Measurements from ENCODE around the gene GRIP1. TPM values are rescaled to one million over a fixed set of nuclear protein-coding genes. Genes with fewer than 3 reads are reported as not detected.

The GRIP1 gene
- total and polyA plus RNA-seq, 2 of the 4 experiments (the other 2 are of a cell fraction), result under 0.01 to 0.07 TPM

GRCh38 chr12:66461331-66461730, 217.5 kb downstream of the GRIP1 start:
- no peaks in the 10 kb centered on the region for H3K36me3 ChIP-seq (ENCODE audit: control insufficient read depth, insufficient read depth, low read length)
- no peaks in the 10 kb centered on the region for H3K9me3 ChIP-seq (ENCODE audit: control insufficient read depth, insufficient read depth, low read length)
- H2BK15ac ChIP-seq (ENCODE audit: low read depth, low read length), result no peak overlapping the region
- dilution Hi-C loops (cut with HindIII; ENCODE audit: low sequenced_read_pairs, unreplicated experiment), result no loop called here
- no peak overlapping the region for H4K8ac ChIP-seq (ENCODE audit: low read depth in 2 of 2, low read length in 2 of 2)
- intact Hi-C loops (cut with micrococcal nuclease), result no loop called here
- no peak overlapping the region for H3K14ac ChIP-seq (replicated peaks; ENCODE audit: low read depth, low read length)
- H2AK9ac ChIP-seq (replicated peaks; ENCODE audit: low read depth, low read length, poor library complexity), result no peak overlapping the region
- POLR2A ChIA-PET (ENCODE audit: unreplicated experiment), result no interaction called here
- TF ChIP-seq RCOR1 (IDR thresholded peaks at IDR 0.05; ENCODE audit: insufficient replicate concordance, low read length) (no peak), USF2 (IDR thresholded peaks at IDR 0.05; ENCODE audit: low read depth, low read length) (no peak), NFE2L2 (IDR thresholded peaks at IDR 0.05; ENCODE audit: low read depth, low read length) (no peak), MXI1 (IDR thresholded peaks at IDR 0.05; ENCODE audit: borderline replicate concordance, low read depth, low read length) (no peak), CEBPB (IDR thresholded peaks at IDR 0.05; ENCODE audit: low read depth, low read length) (no peak), CHD1 (IDR thresholded peaks at IDR 0.05; ENCODE audit: low read depth, low read length) (no peak), CTCF (conservative IDR thresholded peaks at IDR 0.05; ENCODE audit: low read depth, low read length) (no peak), MAZ (IDR thresholded peaks at IDR 0.05; ENCODE audit: borderline replicate concordance, low read depth, low read length) (no peak), FOS (IDR thresholded peaks at IDR 0.05; ENCODE audit: low read depth, low read length) (no peak)
- ATAC-seq (ENCODE audit: low read depth), result no peak
- no peak overlapping the region for H3K4me2 ChIP-seq (ENCODE audit: low read depth, low read length)
- H3K79me1 ChIP-seq (ENCODE audit: low read depth in 1 of 2, low read length in 2 of 2), result no peaks in the 10 kb centered on the region
- no peak overlapping the region for H3K4me3 ChIP-seq (ENCODE audit: insufficient read depth, low read depth, low read length)
- H3K18ac ChIP-seq (ENCODE audit: low read depth, low read length), result no peak overlapping the region
- CTCF ChIA-PET, result interaction anchor here (1.4 kb wide), 1 partner anchor 31 kb away, joined by 3 read pairs; no protein-coding TSS in a partner anchor
- no peak overlapping the region for H2BK20ac ChIP-seq (ENCODE audit: low read depth, low read length)
- no peak overlapping the region for H3K9ac ChIP-seq (ENCODE audit: low read depth, low read length)
- DNase-seq, result no peak
- H3K27me3 ChIP-seq (ENCODE audit: control insufficient read depth, insufficient read depth, low read length), result peaks cover 1% of the 10 kb centered on the region; the same call in 1 of the 2 replicates
- H2BK5ac ChIP-seq (ENCODE audit: low read depth, low read length, poor library complexity, severe bottlenecking), result no peak overlapping the region
- no peak overlapping the region for H3K27ac ChIP-seq (ENCODE audit: insufficient read depth, low read length)
- in situ Hi-C loops (cut with MboI; ENCODE audit: low sequenced_read_pairs), result no loop called here
- H2AFZ ChIP-seq (replicated peaks; ENCODE audit: low read length, poor library complexity), result no peak overlapping the region
- H2BK120ac ChIP-seq (ENCODE audit: low read depth, low read length), result no peak overlapping the region
- H4K5ac ChIP-seq (ENCODE audit: low read depth, low read length), result no peak overlapping the region
- H3K4me1 ChIP-seq (ENCODE audit: control insufficient read depth, insufficient read depth, low read length), result no peaks in the 10 kb centered on the region
- H3K56ac ChIP-seq (ENCODE audit: extremely low read depth, insufficient read depth, low read length), result no peak overlapping the region
- no CpG with 5 or more reads among the region's 3 CpGs for WGBS, 2 experiments (ENCODE audit: extremely low coverage in 2 of 2, insufficient read length in 1 of 2)
- H3K23ac ChIP-seq (ENCODE audit: low read depth, low read length), result no peak overlapping the region
- H3K4ac ChIP-seq (ENCODE audit: low read depth, low read length), result no peak overlapping the region
- no peak overlapping the region for H2AK5ac ChIP-seq (ENCODE audit: low read depth, low read length)
- no peak overlapping the region for H4K91ac ChIP-seq (ENCODE audit: insufficient read depth, low read depth, low read length)
- no TSS peak for BruUV-seq (replicated peaks)
- H4K20me1 ChIP-seq (ENCODE audit: insufficient read depth, low read length), result no peaks in the 10 kb centered on the region
- no peaks in the 10 kb centered on the region for H3K9me1 ChIP-seq (ENCODE audit: insufficient read depth, low read length)
